Glutamatergic neuron (in vitro differentiated cells): ENCODE data around the gene PASK. TPM values are rescaled to one million over a fixed set of nuclear protein-coding genes. Genes with fewer than 3 reads are reported as not detected.

Source experiments
- DNase-seq: peaks from one replicate; pipeline ENCODE4 v3.0.0; 2022
- H3K27ac Mint-ChIP-seq: one replicate; pipeline ENCODE4 v1.8.0; 2020; ENCODE audit warnings: mild to moderate bottlenecking, mixed read lengths, inconsistent platforms; ENCODE audit not compliant: unreplicated experiment
- H3K27me3 Mint-ChIP-seq: one replicate; pipeline ENCODE4 v1.8.0; 2020; ENCODE audit warnings: mild to moderate bottlenecking, moderate library complexity, mixed read lengths, inconsistent platforms; ENCODE audit not compliant: unreplicated experiment
- H3K36me3 Mint-ChIP-seq: one replicate; pipeline ENCODE4 v1.8.0; 2020; ENCODE audit warnings: mild to moderate bottlenecking, mixed read lengths, inconsistent platforms; ENCODE audit not compliant: unreplicated experiment
- H3K4me1 Mint-ChIP-seq: one replicate; pipeline ENCODE4 v1.8.0; 2020; ENCODE audit warnings: mild to moderate bottlenecking, low read depth, mixed read lengths, inconsistent platforms; ENCODE audit not compliant: unreplicated experiment
- H3K4me3 Mint-ChIP-seq: one replicate; pipeline ENCODE4 v1.8.0; 2020; ENCODE audit warnings: mild to moderate bottlenecking, mixed read lengths, inconsistent platforms; ENCODE audit not compliant: unreplicated experiment
- H3K9me3 Mint-ChIP-seq: one replicate; pipeline ENCODE4 v1.8.0; 2020; ENCODE audit warnings: mild to moderate bottlenecking, moderate library complexity, mixed read lengths, inconsistent platforms; ENCODE audit not compliant: unreplicated experiment
- CTCF ChIP-seq: fragments of 200-600 bp; sonication (generic); IDR thresholded peaks from one replicate; pipeline ENCODE4 v1.5.0; 2021; ENCODE audit not compliant: partially characterized antibody, unreplicated experiment
- total RNA-seq: library from RNA; stranded (reverse); fragmentation: NEBNext Ultra II Directional; extraction: Animal tissue kit (Norgen Biotek cat#: 25700); gene quantifications from one replicate; pipeline ENCODE4 v1.2.1, GENCODE V29; 2021; ENCODE audit not compliant: unreplicated experiment

Gene PASK
- total RNA-seq, 1 donor from 2014 or later, result 24.4 TPM

DNA sequence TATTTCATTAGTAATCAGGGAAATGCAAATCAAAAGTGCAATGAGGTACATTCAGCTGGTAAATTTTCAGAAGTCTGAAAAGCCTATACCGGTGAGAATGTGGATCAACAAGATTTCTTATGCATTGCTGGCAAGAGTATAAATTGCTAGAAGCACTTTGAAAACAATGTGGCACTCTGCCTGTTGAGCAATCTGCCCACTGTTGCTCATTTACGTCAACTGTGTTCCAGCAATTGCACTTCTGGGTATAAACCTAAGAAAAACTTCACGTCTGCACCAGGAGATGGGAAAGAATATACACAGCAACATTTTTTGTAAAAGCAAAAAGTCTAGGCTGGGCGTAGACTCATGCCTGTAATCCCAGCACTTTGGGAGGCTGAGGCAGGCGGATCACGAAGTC lies 88.0 kb downstream of the PASK start:
- H3K27ac Mint-ChIP-seq, result no peak overlapping the region
- peaks cover under 1% of the 10 kb centered on the region for H3K9me3 Mint-ChIP-seq
- peaks cover 2% of the 10 kb centered on the region for H3K4me1 Mint-ChIP-seq
- no peak for TF ChIP-seq CTCF
- no peaks in the 10 kb centered on the region for H3K27me3 Mint-ChIP-seq
- no peaks in the 10 kb centered on the region for H3K36me3 Mint-ChIP-seq
- no peak overlapping the region for H3K4me3 Mint-ChIP-seq
- no peak for DNase-seq

Other genes with a start within 250 kb of the PASK start
- not detected for gene CROCC2, start 243.1 kb downstream of the PASK start, total RNA-seq
- 2.8 TPM for gene SNED1, start 150.9 kb downstream of the PASK start, total RNA-seq
- gene MTERF4, start 47.2 kb downstream of the PASK start, total RNA-seq, result 63.5 TPM
- 53.9 TPM for gene PPP1R7, start 995 bp upstream of the PASK start, total RNA-seq
- gene ANO7, start 39.2 kb upstream of the PASK start, total RNA-seq, result 2.6 TPM
- gene HDLBP, start 166.2 kb upstream of the PASK start, total RNA-seq, result 216 TPM
- 302 TPM for gene SEPTIN2, start 166.5 kb upstream of the PASK start, total RNA-seq
- gene FARP2, start 206.8 kb upstream of the PASK start, total RNA-seq, result 67.7 TPM